CD14-positive monocyte (primary cell): ENCODE measurements around the gene NCOR2. TPM values are rescaled to one million over a fixed set of nuclear protein-coding genes. Genes with fewer than 3 reads are reported as not detected.

Experiments
- DNase-seq, 3 donors: peaks; one replicate each; pipeline ENCODE4 v3.0.0-alpha.2; 2011 to 2022
- H2AFZ ChIP-seq: 2 replicates; pipeline ENCODE4 v1.6.0; 2012; ENCODE audit warnings: mild to moderate bottlenecking, low read depth, low read length, inconsistent platforms; ENCODE audit not compliant: insufficient read depth, poor library complexity, severe bottlenecking
- H3K27ac ChIP-seq, 2 donors: 1 replicate in 1 of 2; 2 replicates in 1 of 2; pipeline ENCODE4 v1.5.1; 2012 to 2013; ENCODE audit warnings: low read length in 2 of 2, control low read depth in 1 of 2, inconsistent platforms in 1 of 2, low read depth in 1 of 2, mild to moderate bottlenecking in 1 of 2
- H3K27me3 ChIP-seq, 2 donors: one replicate each; pipeline versions ENCODE4 v1.6.0 to v1.6.1; 2011 to 2013; ENCODE audit warnings: low read length in 2 of 2; ENCODE audit not compliant: control insufficient read depth in 2 of 2, insufficient read depth in 2 of 2
- H3K36me3 ChIP-seq, 2 donors: replicated peaks in 1 of 2; 1 replicate in 1 of 2; 2 replicates in 1 of 2; pipeline versions ENCODE4 v1.5.1 to v1.6.1; 2012 to 2013; ENCODE audit warnings: low read length in 2 of 2, control low read depth in 1 of 2, inconsistent platforms in 1 of 2, mild to moderate bottlenecking in 1 of 2; ENCODE audit not compliant: insufficient read depth in 2 of 2, control insufficient read depth in 1 of 2
- H3K4me1 ChIP-seq, 2 donors: 1 replicate in 1 of 2; 2 replicates in 1 of 2; pipeline versions ENCODE4 v1.5.1 to v1.6.1; 2012 to 2013; ENCODE audit warnings: low read length in 2 of 2, control low read depth in 1 of 2, inconsistent platforms in 1 of 2, mild to moderate bottlenecking in 1 of 2, moderate library complexity in 1 of 2; ENCODE audit not compliant: insufficient read depth in 2 of 2, control insufficient read depth in 1 of 2
- H3K4me2 ChIP-seq: replicated peaks from 2 replicates; pipeline ENCODE3; 2012; ENCODE audit warnings: low read length, moderate library complexity, mild to moderate bottlenecking; ENCODE audit not compliant: poor library complexity, severe bottlenecking; ENCODE audit errors: extremely low read depth
- H3K4me3 ChIP-seq, 3 experiments: fragments of 200-600 bp in 1 of 3; sonication (generic) in 1 of 3; replicated peaks in 1 of 3; 1 replicate in 2 of 3; 2 replicates in 1 of 3; pipeline ENCODE4 v1.5.1; 2011 to 2013; ENCODE audit warnings: low read length in 3 of 3, mild to moderate bottlenecking in 3 of 3, control low read depth in 2 of 3, low read depth in 2 of 3, inconsistent platforms in 1 of 3, moderate library complexity in 1 of 3
- H3K79me2 ChIP-seq: 2 replicates; pipeline ENCODE4 v1.6.0; 2012; ENCODE audit warnings: mild to moderate bottlenecking, control low read depth, inconsistent platforms, low read length, moderate library complexity; ENCODE audit not compliant: insufficient read depth
- H3K9ac ChIP-seq: 2 replicates; pipeline ENCODE4 v1.6.0; 2017; ENCODE audit warnings: low read length, mild to moderate bottlenecking; ENCODE audit not compliant: insufficient read depth, poor library complexity, severe bottlenecking
- H3K9me3 ChIP-seq, 2 donors: replicated peaks in 1 of 2; 1 replicate in 1 of 2; 2 replicates in 1 of 2; pipeline versions ENCODE4 v1.5.1 to v1.6.1; 2012 to 2013; ENCODE audit warnings: low read length in 2 of 2, control low read depth in 1 of 2; ENCODE audit not compliant: control insufficient read depth in 1 of 2, insufficient read depth in 1 of 2
- H4K20me1 ChIP-seq: 2 replicates; pipeline ENCODE4 v1.6.0; 2012; ENCODE audit warnings: mild to moderate bottlenecking, low read length, control low read depth, moderate library complexity; ENCODE audit not compliant: insufficient read depth
- H3K27ac Mint-ChIP-seq, 7 donors: one replicate each; pipeline ENCODE4 v1.8.0; 2020; ENCODE audit warnings: mild to moderate bottlenecking in 7 of 7, mixed read lengths in 7 of 7, moderate library complexity in 6 of 7, inconsistent platforms in 2 of 7
- H3K27me3 Mint-ChIP-seq, 3 donors: one replicate each; pipeline ENCODE4 v1.8.0; 2021 to 2022; ENCODE audit warnings: low read depth in 3 of 3, mild to moderate bottlenecking in 3 of 3, mixed read lengths in 3 of 3, moderate library complexity in 3 of 3, inconsistent platforms in 1 of 3
- H3K36me3 Mint-ChIP-seq, 2 donors: one replicate each; pipeline ENCODE4 v1.8.0; 2020; ENCODE audit warnings: mixed read lengths in 2 of 2, inconsistent platforms in 1 of 2, mild to moderate bottlenecking in 1 of 2
- H3K4me1 Mint-ChIP-seq: one replicate; pipeline ENCODE4 v1.8.0; 2020; ENCODE audit warnings: mild to moderate bottlenecking, mixed read lengths
- H3K4me3 Mint-ChIP-seq, 2 donors: one replicate each; pipeline ENCODE4 v1.8.0; 2020; ENCODE audit warnings: mild to moderate bottlenecking in 2 of 2, mixed read lengths in 2 of 2, moderate library complexity in 1 of 2
- H3K9me3 Mint-ChIP-seq, 7 donors: one replicate each; pipeline ENCODE4 v1.8.0; 2020 to 2022; ENCODE audit warnings: mixed read lengths in 7 of 7, mild to moderate bottlenecking in 6 of 7, moderate library complexity in 6 of 7, inconsistent platforms in 2 of 7
- CTCF ChIP-seq: fragments of 200-600 bp; IDR thresholded peaks from one replicate; pipeline ENCODE4 v1.8.0; 2022; ENCODE audit warnings: antibody characterized with exemption, mild to moderate bottlenecking
- WGBS: methylation state at CpG from one replicate; pipeline ENCODE4 v1.1.5; 2013; ENCODE audit warnings: missing lambda C conversion rate; ENCODE audit not compliant: insufficient coverage; 5-methylcytosine and 5-hydroxymethylcytosine counted together
- intact Hi-C, 2 donors: fragments of 100-400 bp; cut with micrococcal nuclease; formaldehyde crosslinking; loops; one replicate each; pipeline versions ENCODE4 v1.15.0 to v1.15.1; 2023
- polyA plus RNA-seq, 3 donors: library from polyadenylated mRNA; depleted of rRNA in 1 of 3; unstranded in 2 of 3; stranded (reverse) in 1 of 3; fragments of 300-500 nt in 2 of 3; fragments of >200 nt in 1 of 3; fragmentation: Illumina TruSeq in 2 of 3; gene quantifications; 1 replicate in 2 of 3; 2 replicates in 1 of 3; pipeline ENCODE4 v1.2.3, GENCODE V29; 2012 to 2021

The NCOR2 gene
- polyA plus RNA-seq, 3 donors = 4.7 to 46.8 (median 5.5) TPM

- peaks cover 95% of the 10 kb centered on the region for H3K79me2 ChIP-seq
- peaks cover 37% of the 10 kb centered on the region for H3K4me1 Mint-ChIP-seq
- H3K9me3 ChIP-seq = no peaks in the 10 kb centered on the region
- H3K4me3 Mint-ChIP-seq = no peak overlapping the region
- peaks cover 97% of the 10 kb centered on the region for H4K20me1 ChIP-seq
- H2AFZ ChIP-seq = no peak overlapping the region
- peak overlapping the region in 2 of 7 donors; percentile 50 to 70 for H3K27ac Mint-ChIP-seq
- H3K4me1 ChIP-seq = peaks cover 28 to 29% of the 10 kb centered on the region in 2 donors
- peaks cover 0 to 2% (median 0%) of the 10 kb centered on the region in 7 donors for H3K9me3 Mint-ChIP-seq
- H3K36me3 ChIP-seq = peaks cover 21 to 47% of the 10 kb centered on the region in 2 donors
- no peak overlapping the region for H3K4me2 ChIP-seq
- H3K36me3 Mint-ChIP-seq = peaks cover 30 to 45% of the 10 kb centered on the region in 2 donors
- DNase-seq = no peak
- H3K27ac ChIP-seq = peak overlapping the region in 1 of 2 donors; percentile 73
- WGBS = 97% methylated on average over 6 of the region's 9 CpGs
- H3K27me3 Mint-ChIP-seq = no peaks in the 10 kb centered on the region
- TF ChIP-seq CTCF = no peak
- no peaks in the 10 kb centered on the region for H3K27me3 ChIP-seq
- H3K9ac ChIP-seq = no peak overlapping the region
- H3K4me3 ChIP-seq = no peak overlapping the region
- intact Hi-C loops = no loop called here
Observed at GRCh38 chr12:124536641-124537040, 30.8 kb downstream of the NCOR2 start.

- TF ChIP-seq CTCF = no peak
- peak overlapping the region in 4 of 7 donors; percentile 10 to 59 (median 50) for H3K27ac Mint-ChIP-seq
Observed at GRCh38 chr12:124534776-124535740, 32.4 kb downstream of the NCOR2 start.

More at GRCh38 chr12:124534776-124535740, 32.4 kb downstream of the NCOR2 start:
- Mint-ChIP-seq H3K36me3 (peaks cover 32 to 45% of the 10 kb centered on the region in 2 donors), H3K4me3 (no peak overlapping the region), H3K4me1 (peaks cover 38% of the 10 kb centered on the region), H3K27me3 (no peaks in the 10 kb centered on the region), H3K9me3 (peaks cover 0 to 2% (median 0%) of the 10 kb centered on the region in 7 donors)
- peaks cover 26 to 27% of the 10 kb centered on the region in 2 donors for H3K4me1 ChIP-seq
- peaks cover 21 to 53% of the 10 kb centered on the region in 2 donors for H3K36me3 ChIP-seq
- intact Hi-C loops = no loop called here
- H3K27me3 ChIP-seq = no peaks in the 10 kb centered on the region
- H3K9ac ChIP-seq = no peak overlapping the region
- WGBS = 89% methylated on average over 24 of the region's 24 CpGs
- H3K9me3 ChIP-seq = no peaks in the 10 kb centered on the region
- peak in 1 of 3 donors; percentile 36 for DNase-seq
- no peak overlapping the region for H2AFZ ChIP-seq
- H3K79me2 ChIP-seq = peaks cover 98% of the 10 kb centered on the region
- no peak overlapping the region for H3K4me2 ChIP-seq
- peaks cover 100% of the 10 kb centered on the region for H4K20me1 ChIP-seq
- no peak overlapping the region for H3K4me3 ChIP-seq
- H3K27ac ChIP-seq = peak overlapping the region in 1 of 2 donors; percentile 20
